HepG2 (cell line): Measurements from ENCODE around the gene CFAP221. TPM values are rescaled to one million over a fixed set of nuclear protein-coding genes. Genes with fewer than 3 reads are reported as not detected.

Experiments
- AGO2 ChIP-seq: fragments of 200-400 bp; formaldehyde crosslinking; optimal IDR thresholded peaks from 2 replicates; pipeline ENCODE3; 2017; ENCODE audit warnings: mild to moderate bottlenecking, low read depth, low read length, moderate library complexity
- BCL6 ChIP-seq: IDR thresholded peaks from 2 replicates; pipeline ENCODE4 v1.6.1; 2016; ENCODE audit warnings: missing genetic modification reagents, missing compliant biosample characterization
- FOXP1 ChIP-seq, 2 experiments: fragments of 450-650 bp in 1 of 2; IDR thresholded peaks; 2 replicates each; pipeline ENCODE4 v1.6.1; 2017 to 2018; ENCODE audit warnings: antibody characterized with exemption in 1 of 2
- HNRNPL ChIP-seq: fragments of 200-400 bp; formaldehyde crosslinking; IDR thresholded peaks from 2 replicates; pipeline ENCODE4 v1.6.1; 2017; ENCODE audit warnings: mild to moderate bottlenecking, low read depth, low read length
- NFE2 ChIP-seq: sonication (generic); formaldehyde crosslinking; IDR thresholded peaks from 2 replicates; pipeline ENCODE4 v1.4.0; 2020; ENCODE audit warnings: missing genetic modification reagents
- RAD21 ChIP-seq: fragments of 450-650 bp; formaldehyde crosslinking; IDR thresholded peaks from 2 replicates; pipeline ENCODE4 v1.5.0; 2020; ENCODE audit warnings: mild to moderate bottlenecking
- SOX6 ChIP-seq, 2 experiments: fragments of 450-650 bp in 1 of 2; sonication (generic) in 1 of 2; formaldehyde crosslinking in 1 of 2; IDR thresholded peaks; 2 replicates each; pipeline versions ENCODE4 v1.4.0 to v1.6.1; 2017 to 2020; ENCODE audit warnings: antibody characterized with exemption in 1 of 2, mild to moderate bottlenecking in 1 of 2, missing genetic modification reagents in 1 of 2
- SP5 ChIP-seq: IDR thresholded peaks from 2 replicates; pipeline ENCODE4 v1.6.1; 2016; ENCODE audit warnings: low read depth, borderline replicate concordance
- THYN1 ChIP-seq: sonication (generic); formaldehyde crosslinking; IDR thresholded peaks from 2 replicates; pipeline ENCODE4 v1.8.1; 2023; ENCODE audit warnings: low read depth, mild to moderate bottlenecking, moderate library complexity, missing genetic modification reagents, borderline replicate concordance
- ZNF605 ChIP-seq: sonication (generic); formaldehyde crosslinking; IDR thresholded peaks from 2 replicates; pipeline ENCODE4 v1.8.0; 2022; ENCODE audit warnings: mild to moderate bottlenecking, missing genetic modification reagents
- ZSCAN31 ChIP-seq: sonication (generic); formaldehyde crosslinking; IDR thresholded peaks from 2 replicates; pipeline ENCODE4 v1.5.0; 2020; ENCODE audit warnings: low read depth, mild to moderate bottlenecking, missing genetic modification reagents
- polyA plus RNA-seq, 8 experiments: library from polyadenylated mRNA; depleted of rRNA in 3 of 8; stranded (reverse) in 7 of 8; unstranded in 1 of 8; fragments of >200 nt; fragmentation: Illumina TruSeq in 4 of 8; extraction: Trizol in 4 of 8; gene quantifications; 2 replicates each; pipeline versions ENCODE4 v1.2.1 to v1.2.3, GENCODE V29; 2011 to 2016; ENCODE audit warnings: low read depth in 4 of 8, missing spikeins in 1 of 8, mixed read lengths in 1 of 8; ENCODE audit not compliant: insufficient read depth in 1 of 8
- total RNA-seq, 5 experiments: library from RNA; depleted of rRNA; stranded (reverse); fragments of >200 nt; fragmentation: Illumina TruSeq; extraction: Trizol; gene quantifications; 2 replicates each; pipeline ENCODE4 v1.2.3, GENCODE V29; 2016; ENCODE audit warnings: low read depth in 1 of 5
- TF ChIP-seq, protein P1 (sequence below): sonication (generic); formaldehyde crosslinking; IDR thresholded peaks from 2 replicates; pipeline ENCODE4 v1.8.1; 2022; ENCODE audit warnings: mild to moderate bottlenecking, missing genetic modification reagents
- TF ChIP-seq, protein P2 (sequence below): IDR thresholded peaks from 2 replicates; pipeline ENCODE4 v1.6.1; 2016; ENCODE audit warnings: mild to moderate bottlenecking, missing biosample characterization, missing genetic modification reagents
- TF ChIP-seq, protein P3 (sequence below): IDR thresholded peaks from 2 replicates; pipeline ENCODE4 v1.6.1; 2016; ENCODE audit warnings: missing genetic modification reagents, missing compliant biosample characterization
- TF ChIP-seq, protein P4 (sequence below): sonication (generic); formaldehyde crosslinking; IDR thresholded peaks from 2 replicates; pipeline ENCODE4 v1.8.0; 2022; ENCODE audit warnings: missing genetic modification reagents, mild to moderate bottlenecking, borderline replicate concordance
- TF ChIP-seq, protein P5 (sequence below): sonication (generic); formaldehyde crosslinking; IDR thresholded peaks from 2 replicates; pipeline ENCODE4 v1.4.0; 2020; ENCODE audit warnings: missing genetic modification reagents
- TF ChIP-seq, protein P6 (sequence below): sonication (generic); formaldehyde crosslinking; IDR thresholded peaks from 2 replicates; pipeline ENCODE4 v1.4.0; 2020; ENCODE audit warnings: missing genetic modification reagents, low read depth, mild to moderate bottlenecking, borderline replicate concordance
- TF ChIP-seq, protein P7 (sequence below): sonication (generic); formaldehyde crosslinking; IDR thresholded peaks from 2 replicates; pipeline ENCODE4 v1.5.0; 2020; ENCODE audit warnings: missing genetic modification reagents, mild to moderate bottlenecking, borderline replicate concordance

The CFAP221 gene
- total and polyA plus RNA-seq, 2 of the 13 experiments (the other 11 are each of a cell fraction or from before 2014, with no cell fraction given): not detected

DNA sequence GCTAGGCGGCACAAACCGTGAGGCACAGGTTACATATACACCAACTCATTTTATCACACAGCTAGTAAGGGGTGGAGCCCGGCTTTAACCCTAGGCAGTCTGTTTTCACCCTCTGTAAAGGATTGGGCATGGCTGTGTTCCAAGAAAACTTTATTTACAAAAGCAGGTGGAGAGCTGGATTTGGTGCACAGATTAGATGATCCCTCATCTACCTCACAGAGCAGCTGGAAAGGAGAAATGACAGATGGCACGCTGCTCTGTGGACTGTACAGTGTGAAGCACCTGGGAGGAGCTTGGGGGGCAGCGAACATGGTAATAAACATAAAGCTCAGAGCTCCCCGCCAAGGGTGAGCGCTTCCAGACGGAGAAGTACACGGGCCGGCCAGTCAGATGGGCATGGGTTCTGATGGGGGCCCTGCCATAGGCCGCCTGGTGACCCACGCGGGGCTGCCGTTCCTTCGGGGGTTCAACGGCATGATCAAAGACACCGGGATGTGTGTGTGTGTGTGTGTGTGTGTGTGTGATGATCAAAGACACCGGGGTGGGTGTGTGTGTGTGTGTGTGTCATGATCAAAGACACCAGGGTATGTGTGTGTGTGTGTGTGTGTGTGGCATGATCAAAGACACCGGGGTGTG lies 133.9 kb downstream of the CFAP221 start (continued):
- TF ChIP-seq NFE2 (no peak), BCL6 (CRISPR knock-in tag) (peak; percentile 20; the same call in 1 of the 2 replicates), SP5 (CRISPR knock-in tag) (0 out of 2 replicates have a peak, but pooled peaks have one; percentile 27), RAD21 (0 out of 2 replicates have a peak, but pooled peaks have one; percentile 7), AGO2 (no peak), THYN1 (CRISPR knock-in tag) (no peak), ZSCAN31 (CRISPR knock-in tag) (0 out of 2 replicates have a peak, but pooled peaks have one; percentile 35), SOX6 (IDR thresholded peaks at IDR 0.05) (no peak), SOX6 (CRISPR knock-in tag; IDR thresholded peaks at IDR 0.05) (no peak; the same call in 1 of the 2 replicates), FOXP1 (IDR thresholded peaks at IDR 0.05) (no peak), FOXP1 (CRISPR knock-in tag; IDR thresholded peaks at IDR 0.05) (no peak), HNRNPL (0 out of 2 replicates have a peak, but pooled peaks have one; percentile 63), ZNF605 (CRISPR knock-in tag) (peak; percentile 22; the same call in 1 of the 2 replicates)
- TF ChIP-seq, protein P1, sequence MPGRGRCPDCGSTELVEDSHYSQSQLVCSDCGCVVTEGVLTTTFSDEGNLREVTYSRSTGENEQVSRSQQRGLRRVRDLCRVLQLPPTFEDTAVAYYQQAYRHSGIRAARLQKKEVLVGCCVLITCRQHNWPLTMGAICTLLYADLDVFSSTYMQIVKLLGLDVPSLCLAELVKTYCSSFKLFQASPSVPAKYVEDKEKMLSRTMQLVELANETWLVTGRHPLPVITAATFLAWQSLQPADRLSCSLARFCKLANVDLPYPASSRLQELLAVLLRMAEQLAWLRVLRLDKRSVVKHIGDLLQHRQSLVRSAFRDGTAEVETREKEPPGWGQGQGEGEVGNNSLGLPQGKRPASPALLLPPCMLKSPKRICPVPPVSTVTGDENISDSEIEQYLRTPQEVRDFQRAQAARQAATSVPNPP (CRISPR knock-in tag): no peak
- TF ChIP-seq, protein P2, sequence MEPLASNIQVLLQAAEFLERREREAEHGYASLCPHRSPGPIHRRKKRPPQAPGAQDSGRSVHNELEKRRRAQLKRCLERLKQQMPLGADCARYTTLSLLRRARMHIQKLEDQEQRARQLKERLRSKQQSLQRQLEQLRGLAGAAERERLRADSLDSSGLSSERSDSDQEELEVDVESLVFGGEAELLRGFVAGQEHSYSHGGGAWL: no peak
- TF ChIP-seq, protein P3, sequence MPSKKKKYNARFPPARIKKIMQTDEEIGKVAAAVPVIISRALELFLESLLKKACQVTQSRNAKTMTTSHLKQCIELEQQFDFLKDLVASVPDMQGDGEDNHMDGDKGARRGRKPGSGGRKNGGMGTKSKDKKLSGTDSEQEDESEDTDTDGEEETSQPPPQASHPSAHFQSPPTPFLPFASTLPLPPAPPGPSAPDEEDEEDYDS: no peak
- TF ChIP-seq, protein P4, sequence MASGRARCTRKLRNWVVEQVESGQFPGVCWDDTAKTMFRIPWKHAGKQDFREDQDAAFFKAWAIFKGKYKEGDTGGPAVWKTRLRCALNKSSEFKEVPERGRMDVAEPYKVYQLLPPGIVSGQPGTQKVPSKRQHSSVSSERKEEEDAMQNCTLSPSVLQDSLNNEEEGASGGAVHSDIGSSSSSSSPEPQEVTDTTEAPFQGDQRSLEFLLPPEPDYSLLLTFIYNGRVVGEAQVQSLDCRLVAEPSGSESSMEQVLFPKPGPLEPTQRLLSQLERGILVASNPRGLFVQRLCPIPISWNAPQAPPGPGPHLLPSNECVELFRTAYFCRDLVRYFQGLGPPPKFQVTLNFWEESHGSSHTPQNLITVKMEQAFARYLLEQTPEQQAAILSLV: no peak
- TF ChIP-seq, protein P5, sequence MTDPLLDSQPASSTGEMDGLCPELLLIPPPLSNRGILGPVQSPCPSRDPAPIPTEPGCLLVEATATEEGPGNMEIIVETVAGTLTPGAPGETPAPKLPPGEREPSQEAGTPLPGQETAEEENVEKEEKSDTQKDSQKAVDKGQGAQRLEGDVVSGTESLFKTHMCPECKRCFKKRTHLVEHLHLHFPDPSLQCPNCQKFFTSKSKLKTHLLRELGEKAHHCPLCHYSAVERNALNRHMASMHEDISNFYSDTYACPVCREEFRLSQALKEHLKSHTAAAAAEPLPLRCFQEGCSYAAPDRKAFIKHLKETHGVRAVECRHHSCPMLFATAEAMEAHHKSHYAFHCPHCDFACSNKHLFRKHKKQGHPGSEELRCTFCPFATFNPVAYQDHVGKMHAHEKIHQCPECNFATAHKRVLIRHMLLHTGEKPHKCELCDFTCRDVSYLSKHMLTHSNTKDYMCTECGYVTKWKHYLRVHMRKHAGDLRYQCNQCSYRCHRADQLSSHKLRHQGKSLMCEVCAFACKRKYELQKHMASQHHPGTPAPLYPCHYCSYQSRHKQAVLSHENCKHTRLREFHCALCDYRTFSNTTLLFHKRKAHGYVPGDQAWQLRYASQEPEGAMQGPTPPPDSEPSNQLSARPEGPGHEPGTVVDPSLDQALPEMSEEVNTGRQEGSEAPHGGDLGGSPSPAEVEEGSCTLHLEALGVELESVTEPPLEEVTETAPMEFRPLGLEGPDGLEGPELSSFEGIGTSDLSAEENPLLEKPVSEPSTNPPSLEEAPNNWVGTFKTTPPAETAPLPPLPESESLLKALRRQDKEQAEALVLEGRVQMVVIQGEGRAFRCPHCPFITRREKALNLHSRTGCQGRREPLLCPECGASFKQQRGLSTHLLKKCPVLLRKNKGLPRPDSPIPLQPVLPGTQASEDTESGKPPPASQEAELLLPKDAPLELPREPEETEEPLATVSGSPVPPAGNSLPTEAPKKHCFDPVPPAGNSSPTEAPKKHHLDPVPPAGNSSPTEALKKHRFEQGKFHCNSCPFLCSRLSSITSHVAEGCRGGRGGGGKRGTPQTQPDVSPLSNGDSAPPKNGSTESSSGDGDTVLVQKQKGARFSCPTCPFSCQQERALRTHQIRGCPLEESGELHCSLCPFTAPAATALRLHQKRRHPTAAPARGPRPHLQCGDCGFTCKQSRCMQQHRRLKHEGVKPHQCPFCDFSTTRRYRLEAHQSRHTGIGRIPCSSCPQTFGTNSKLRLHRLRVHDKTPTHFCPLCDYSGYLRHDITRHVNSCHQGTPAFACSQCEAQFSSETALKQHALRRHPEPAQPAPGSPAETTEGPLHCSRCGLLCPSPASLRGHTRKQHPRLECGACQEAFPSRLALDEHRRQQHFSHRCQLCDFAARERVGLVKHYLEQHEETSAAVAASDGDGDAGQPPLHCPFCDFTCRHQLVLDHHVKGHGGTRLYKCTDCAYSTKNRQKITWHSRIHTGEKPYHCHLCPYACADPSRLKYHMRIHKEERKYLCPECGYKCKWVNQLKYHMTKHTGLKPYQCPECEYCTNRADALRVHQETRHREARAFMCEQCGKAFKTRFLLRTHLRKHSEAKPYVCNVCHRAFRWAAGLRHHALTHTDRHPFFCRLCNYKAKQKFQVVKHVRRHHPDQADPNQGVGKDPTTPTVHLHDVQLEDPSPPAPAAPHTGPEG (CRISPR knock-in tag): no peak
- TF ChIP-seq, protein P6, sequence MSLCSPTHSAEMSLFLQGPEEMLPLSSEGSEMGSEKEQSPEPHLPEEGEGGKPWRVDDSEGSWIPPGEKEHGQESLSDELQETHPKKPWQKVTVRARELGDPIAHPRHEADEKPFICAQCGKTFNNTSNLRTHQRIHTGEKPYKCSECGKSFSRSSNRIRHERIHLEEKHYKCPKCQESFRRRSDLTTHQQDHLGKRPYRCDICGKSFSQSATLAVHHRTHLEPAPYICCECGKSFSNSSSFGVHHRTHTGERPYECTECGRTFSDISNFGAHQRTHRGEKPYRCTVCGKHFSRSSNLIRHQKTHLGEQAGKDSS: no peak
- TF ChIP-seq, protein P7, sequence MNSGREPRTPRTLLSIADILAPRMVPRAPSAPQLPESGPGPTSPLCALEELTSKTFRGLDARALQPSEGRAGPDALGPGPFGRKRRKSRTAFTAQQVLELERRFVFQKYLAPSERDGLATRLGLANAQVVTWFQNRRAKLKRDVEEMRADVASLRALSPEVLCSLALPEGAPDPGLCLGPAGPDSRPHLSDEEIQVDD (CRISPR knock-in tag): no peak
